ENCODE results near the gene BMPR1A.

- TF ChIP-seq POLR2AphosphoS5 (IDR thresholded peaks at IDR 0.05; ENCODE audit: low read depth, low read length) (no peak), SIN3A (IDR thresholded peaks at IDR 0.05; ENCODE audit: borderline replicate concordance, insufficient read depth, low read length) (no peak)
- TF ChIP-seq, protein P1, sequence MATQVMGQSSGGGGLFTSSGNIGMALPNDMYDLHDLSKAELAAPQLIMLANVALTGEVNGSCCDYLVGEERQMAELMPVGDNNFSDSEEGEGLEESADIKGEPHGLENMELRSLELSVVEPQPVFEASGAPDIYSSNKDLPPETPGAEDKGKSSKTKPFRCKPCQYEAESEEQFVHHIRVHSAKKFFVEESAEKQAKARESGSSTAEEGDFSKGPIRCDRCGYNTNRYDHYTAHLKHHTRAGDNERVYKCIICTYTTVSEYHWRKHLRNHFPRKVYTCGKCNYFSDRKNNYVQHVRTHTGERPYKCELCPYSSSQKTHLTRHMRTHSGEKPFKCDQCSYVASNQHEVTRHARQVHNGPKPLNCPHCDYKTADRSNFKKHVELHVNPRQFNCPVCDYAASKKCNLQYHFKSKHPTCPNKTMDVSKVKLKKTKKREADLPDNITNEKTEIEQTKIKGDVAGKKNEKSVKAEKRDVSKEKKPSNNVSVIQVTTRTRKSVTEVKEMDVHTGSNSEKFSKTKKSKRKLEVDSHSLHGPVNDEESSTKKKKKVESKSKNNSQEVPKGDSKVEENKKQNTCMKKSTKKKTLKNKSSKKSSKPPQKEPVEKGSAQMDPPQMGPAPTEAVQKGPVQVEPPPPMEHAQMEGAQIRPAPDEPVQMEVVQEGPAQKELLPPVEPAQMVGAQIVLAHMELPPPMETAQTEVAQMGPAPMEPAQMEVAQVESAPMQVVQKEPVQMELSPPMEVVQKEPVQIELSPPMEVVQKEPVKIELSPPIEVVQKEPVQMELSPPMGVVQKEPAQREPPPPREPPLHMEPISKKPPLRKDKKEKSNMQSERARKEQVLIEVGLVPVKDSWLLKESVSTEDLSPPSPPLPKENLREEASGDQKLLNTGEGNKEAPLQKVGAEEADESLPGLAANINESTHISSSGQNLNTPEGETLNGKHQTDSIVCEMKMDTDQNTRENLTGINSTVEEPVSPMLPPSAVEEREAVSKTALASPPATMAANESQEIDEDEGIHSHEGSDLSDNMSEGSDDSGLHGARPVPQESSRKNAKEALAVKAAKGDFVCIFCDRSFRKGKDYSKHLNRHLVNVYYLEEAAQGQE (IDR thresholded peaks at IDR 0.05; ENCODE audit: insufficient read depth in 1 of 2, low read depth in 2 of 2, low read length in 2 of 2): no peak
Measured at GRCh38 chr10:86905429-86905828, 149.0 kb downstream of the BMPR1A start.
